ENCODE data around the gene PIGV. TPM values are rescaled to one million over a fixed set of nuclear protein-coding genes. Genes with fewer than 3 reads are reported as not detected.
"Not testable (repeated sequence)": the region's sequence is repeated elsewhere in the genome, so short reads cannot be mapped to it uniquely, and the experiment has no call there.

Gene PIGV
- total and polyA plus RNA-seq, 4 donors: 9.2 to 15.6 (median 11.5) TPM

DNA sequence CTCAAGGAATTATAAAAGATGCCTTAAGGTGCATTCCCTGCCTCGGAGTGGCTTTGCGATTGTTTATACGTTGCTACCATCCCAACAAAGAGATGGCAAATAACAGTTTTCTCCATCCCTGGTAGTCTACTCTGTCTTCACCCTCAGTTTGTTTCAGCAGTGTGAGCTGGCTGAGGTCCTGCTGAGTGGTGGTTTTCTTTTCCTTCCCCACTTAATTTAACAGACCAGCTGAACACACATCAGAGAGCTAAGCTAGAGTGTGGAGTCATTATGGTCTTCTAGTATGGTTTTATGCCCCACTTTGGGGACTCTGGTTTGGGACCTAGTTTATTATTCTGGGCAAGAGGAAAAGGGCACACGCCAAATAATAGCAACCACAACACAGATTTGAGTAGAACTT, 2.2 kb downstream of the PIGV start:
- H3K9me3 ChIP-seq (ENCODE audit: control insufficient read depth, insufficient read depth, low read length): no peaks in the 10 kb centered on the region
- H3K4me3 ChIP-seq (ENCODE audit: low read depth, low read length): no peak overlapping the region
- H3K27ac ChIP-seq (ENCODE audit: low read depth, low read length): no peak overlapping the region
- H3K36me3 ChIP-seq (ENCODE audit: control insufficient read depth, insufficient read depth, low read length): peaks cover 6% of the 10 kb centered on the region
- 28% methylated on average over 3 of the region's 4 CpGs for WGBS (ENCODE audit: insufficient coverage)
- no peak for DNase-seq (ENCODE audit: low read depth in 4 of 6, low spot score in 6 of 6)
- peaks cover 34% of the 10 kb centered on the region for H3K4me1 ChIP-seq (ENCODE audit: control insufficient read depth, insufficient read depth, low read length)
- no peaks in the 10 kb centered on the region for H3K27me3 ChIP-seq (ENCODE audit: control insufficient read depth, insufficient read depth, low read length)

DNA sequence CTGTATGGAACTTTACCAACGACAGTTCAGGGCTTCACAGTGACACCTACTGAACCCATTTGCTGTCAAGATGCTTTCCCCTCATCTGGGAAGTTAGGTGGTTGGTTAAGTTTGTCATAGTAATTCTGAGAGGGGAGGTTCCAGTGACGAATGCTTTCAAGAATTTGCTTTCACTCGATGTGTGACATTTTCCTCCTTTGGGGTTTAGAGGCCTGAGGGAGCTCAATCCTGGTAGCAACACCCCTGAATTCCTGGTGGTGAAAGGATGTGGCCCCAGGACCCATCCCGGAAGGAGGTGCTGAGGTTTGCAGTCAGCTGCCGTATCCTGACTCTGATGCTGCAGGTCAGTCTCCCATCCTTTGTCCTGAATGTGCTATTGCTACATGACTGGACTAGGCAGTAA, 2.8 kb downstream of the PIGV start:
- Histone ChIP-seq H3K4me1 (ENCODE audit: control insufficient read depth, insufficient read depth, low read length) (peaks cover 31% of the 10 kb centered on the region), H3K27me3 (ENCODE audit: control insufficient read depth, insufficient read depth, low read length) (no peaks in the 10 kb centered on the region), H3K27ac (ENCODE audit: low read depth, low read length) (no peak overlapping the region), H3K4me3 (ENCODE audit: low read depth, low read length) (no peak overlapping the region), H3K9me3 (ENCODE audit: control insufficient read depth, insufficient read depth, low read length) (no peaks in the 10 kb centered on the region), H3K36me3 (ENCODE audit: control insufficient read depth, insufficient read depth, low read length) (peaks cover 6% of the 10 kb centered on the region)
- DNase-seq (ENCODE audit: low read depth in 4 of 6, low spot score in 6 of 6): no peak
- 78% methylated on average over 2 of the region's 5 CpGs for WGBS (ENCODE audit: insufficient coverage)

DNA sequence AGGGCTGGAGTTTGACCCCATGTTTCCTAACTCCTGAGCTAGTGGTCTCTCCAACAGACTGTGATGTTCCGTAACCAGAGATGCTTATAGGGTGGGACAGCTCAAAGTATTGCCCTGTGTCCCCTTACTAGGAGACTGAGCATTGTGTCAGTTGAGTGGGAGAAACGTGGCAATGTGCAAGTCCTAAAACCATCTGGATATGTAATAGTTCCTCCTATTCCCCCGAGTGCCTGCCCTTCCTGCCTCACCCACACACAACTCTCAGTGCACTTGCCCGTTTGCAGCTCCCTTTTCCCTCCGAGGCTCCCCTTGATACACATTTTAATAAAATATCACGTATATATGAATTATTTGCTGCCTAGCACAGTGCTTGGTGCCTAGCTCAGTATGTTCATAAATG, 3.4 kb downstream of the PIGV start:
- Histone ChIP-seq H3K27ac (ENCODE audit: low read depth, low read length) (no peak overlapping the region), H3K4me3 (ENCODE audit: low read depth, low read length) (no peak overlapping the region), H3K9me3 (ENCODE audit: control insufficient read depth, insufficient read depth, low read length) (no peaks in the 10 kb centered on the region), H3K4me1 (ENCODE audit: control insufficient read depth, insufficient read depth, low read length) (peaks cover 26% of the 10 kb centered on the region), H3K27me3 (ENCODE audit: control insufficient read depth, insufficient read depth, low read length) (no peaks in the 10 kb centered on the region), H3K36me3 (ENCODE audit: control insufficient read depth, insufficient read depth, low read length) (peaks cover 6% of the 10 kb centered on the region)
- WGBS (ENCODE audit: insufficient coverage): no CpG with 5 or more reads among the region's 6 CpGs
- DNase-seq (ENCODE audit: low read depth in 4 of 6, low spot score in 6 of 6): no peak

DNA sequence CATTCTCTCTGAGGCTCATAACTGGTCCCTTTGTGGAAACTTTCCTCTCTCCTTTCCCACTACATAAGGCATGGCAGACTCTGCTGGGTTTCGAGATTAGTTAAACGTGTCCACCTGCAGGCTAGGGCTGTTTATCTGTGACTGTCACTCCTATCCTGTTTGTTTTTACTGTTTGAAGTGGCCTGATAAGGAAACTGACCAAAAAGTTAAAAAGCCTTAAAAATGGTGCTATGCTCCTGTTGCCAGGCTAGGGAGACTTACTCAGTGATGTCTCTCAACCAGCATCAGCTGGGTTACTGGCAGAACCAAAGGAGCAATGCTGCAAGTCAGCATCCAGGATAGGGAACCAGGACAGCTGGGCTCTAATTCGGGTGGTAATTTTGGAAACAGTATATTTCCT, 3.9 kb downstream of the PIGV start:
- no peak for DNase-seq (ENCODE audit: low read depth in 4 of 6, low spot score in 6 of 6)
- WGBS (ENCODE audit: insufficient coverage): no CpG with 5 or more reads among the region's 3 CpGs
- H3K4me3 ChIP-seq (ENCODE audit: low read depth, low read length): no peak overlapping the region
- H3K27me3 ChIP-seq (ENCODE audit: control insufficient read depth, insufficient read depth, low read length): no peaks in the 10 kb centered on the region
- peaks cover 22% of the 10 kb centered on the region for H3K4me1 ChIP-seq (ENCODE audit: control insufficient read depth, insufficient read depth, low read length)
- no peak overlapping the region for H3K27ac ChIP-seq (ENCODE audit: low read depth, low read length)
- no peaks in the 10 kb centered on the region for H3K9me3 ChIP-seq (ENCODE audit: control insufficient read depth, insufficient read depth, low read length)
- H3K36me3 ChIP-seq (ENCODE audit: control insufficient read depth, insufficient read depth, low read length): peaks cover 6% of the 10 kb centered on the region

DNA sequence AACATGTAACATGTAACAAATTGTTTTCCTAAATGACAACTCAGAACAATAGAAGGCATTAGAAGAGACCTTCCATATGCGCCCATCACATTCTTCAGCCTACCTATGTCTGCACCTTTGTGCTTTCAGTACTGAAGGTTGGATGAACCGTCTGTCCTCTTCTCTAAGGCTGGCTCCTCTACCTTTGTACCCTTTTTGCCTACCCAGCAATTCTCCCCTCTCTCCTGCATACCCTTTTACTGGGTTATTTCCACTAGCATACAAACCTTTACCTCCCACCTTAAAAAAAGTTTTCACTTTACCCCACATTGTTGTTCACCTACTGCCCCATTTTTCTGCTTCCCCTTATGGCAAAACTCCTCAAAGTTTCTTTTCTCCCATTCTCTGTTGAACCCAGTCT, 5.2 kb downstream of the PIGV start:
- DNase-seq (ENCODE audit: low read depth in 4 of 6, low spot score in 6 of 6): no peak
- Histone ChIP-seq H3K27ac (ENCODE audit: low read depth, low read length) (no peak overlapping the region), H3K36me3 (ENCODE audit: control insufficient read depth, insufficient read depth, low read length) (peaks cover 6% of the 10 kb centered on the region), H3K4me1 (ENCODE audit: control insufficient read depth, insufficient read depth, low read length) (peaks cover 11% of the 10 kb centered on the region), H3K9me3 (ENCODE audit: control insufficient read depth, insufficient read depth, low read length) (no peaks in the 10 kb centered on the region), H3K4me3 (ENCODE audit: low read depth, low read length) (no peak overlapping the region), H3K27me3 (ENCODE audit: control insufficient read depth, insufficient read depth, low read length) (no peaks in the 10 kb centered on the region)
- WGBS (ENCODE audit: insufficient coverage): 95% methylated on average over 2 of the region's 2 CpGs

DNA sequence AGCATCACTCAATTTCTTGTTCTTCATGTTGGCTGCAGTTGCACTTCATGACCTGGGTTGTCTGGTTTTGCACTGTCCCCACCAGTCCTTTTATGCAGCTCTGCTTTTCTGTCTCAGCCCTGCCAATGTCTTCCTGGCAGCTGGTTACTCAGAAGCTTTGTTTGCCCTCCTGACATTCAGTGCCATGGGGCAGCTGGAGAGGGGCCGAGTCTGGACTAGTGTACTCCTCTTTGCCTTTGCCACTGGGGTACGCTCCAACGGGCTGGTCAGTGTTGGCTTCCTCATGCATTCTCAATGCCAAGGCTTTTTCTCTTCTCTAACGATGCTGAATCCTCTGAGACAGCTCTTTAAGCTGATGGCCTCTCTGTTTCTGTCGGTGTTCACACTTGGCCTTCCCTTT, 6.6 kb downstream of the PIGV start:
- peaks cover 6% of the 10 kb centered on the region for H3K36me3 ChIP-seq (ENCODE audit: control insufficient read depth, insufficient read depth, low read length)
- no peak for DNase-seq (ENCODE audit: low read depth in 4 of 6, low spot score in 6 of 6)
- H3K27ac ChIP-seq (ENCODE audit: low read depth, low read length): no peak overlapping the region
- no peaks in the 10 kb centered on the region for H3K9me3 ChIP-seq (ENCODE audit: control insufficient read depth, insufficient read depth, low read length)
- no peak overlapping the region for H3K4me3 ChIP-seq (ENCODE audit: low read depth, low read length)
- peaks cover 9% of the 10 kb centered on the region for H3K4me1 ChIP-seq (ENCODE audit: control insufficient read depth, insufficient read depth, low read length)
- WGBS (ENCODE audit: insufficient coverage): 65% methylated on average over 5 of the region's 5 CpGs
- no peaks in the 10 kb centered on the region for H3K27me3 ChIP-seq (ENCODE audit: control insufficient read depth, insufficient read depth, low read length)

DNA sequence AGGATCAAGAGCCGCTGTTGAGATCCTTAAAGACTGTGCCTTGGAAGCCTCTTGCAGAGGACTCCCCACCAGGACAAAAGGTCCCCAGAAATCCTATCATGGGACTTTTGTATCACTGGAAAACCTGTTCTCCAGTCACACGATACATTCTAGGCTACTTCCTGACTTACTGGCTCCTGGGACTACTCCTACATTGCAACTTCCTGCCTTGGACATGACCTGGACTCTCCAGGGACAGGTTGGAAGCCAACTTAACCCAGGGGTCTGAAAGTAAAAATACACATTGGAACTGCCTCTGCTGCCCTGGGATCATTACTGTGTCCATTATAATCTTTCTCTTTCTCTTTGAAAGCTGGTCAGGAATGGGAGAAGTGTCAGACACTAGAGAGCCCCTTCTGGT, 9.9 kb downstream of the PIGV start:
- WGBS (ENCODE audit: insufficient coverage): 97% methylated on average over 2 of the region's 2 CpGs
- H3K36me3 ChIP-seq (ENCODE audit: control insufficient read depth, insufficient read depth, low read length): peaks cover 6% of the 10 kb centered on the region
- H3K4me3 ChIP-seq (ENCODE audit: low read depth, low read length): no peak overlapping the region
- no peak for DNase-seq (ENCODE audit: low read depth in 4 of 6, low spot score in 6 of 6)
- H3K27ac ChIP-seq (ENCODE audit: low read depth, low read length): no peak overlapping the region
- H3K4me1 ChIP-seq (ENCODE audit: control insufficient read depth, insufficient read depth, low read length): peaks cover 17% of the 10 kb centered on the region
- no peaks in the 10 kb centered on the region for H3K27me3 ChIP-seq (ENCODE audit: control insufficient read depth, insufficient read depth, low read length)
- H3K9me3 ChIP-seq (ENCODE audit: control insufficient read depth, insufficient read depth, low read length): no peaks in the 10 kb centered on the region

DNA sequence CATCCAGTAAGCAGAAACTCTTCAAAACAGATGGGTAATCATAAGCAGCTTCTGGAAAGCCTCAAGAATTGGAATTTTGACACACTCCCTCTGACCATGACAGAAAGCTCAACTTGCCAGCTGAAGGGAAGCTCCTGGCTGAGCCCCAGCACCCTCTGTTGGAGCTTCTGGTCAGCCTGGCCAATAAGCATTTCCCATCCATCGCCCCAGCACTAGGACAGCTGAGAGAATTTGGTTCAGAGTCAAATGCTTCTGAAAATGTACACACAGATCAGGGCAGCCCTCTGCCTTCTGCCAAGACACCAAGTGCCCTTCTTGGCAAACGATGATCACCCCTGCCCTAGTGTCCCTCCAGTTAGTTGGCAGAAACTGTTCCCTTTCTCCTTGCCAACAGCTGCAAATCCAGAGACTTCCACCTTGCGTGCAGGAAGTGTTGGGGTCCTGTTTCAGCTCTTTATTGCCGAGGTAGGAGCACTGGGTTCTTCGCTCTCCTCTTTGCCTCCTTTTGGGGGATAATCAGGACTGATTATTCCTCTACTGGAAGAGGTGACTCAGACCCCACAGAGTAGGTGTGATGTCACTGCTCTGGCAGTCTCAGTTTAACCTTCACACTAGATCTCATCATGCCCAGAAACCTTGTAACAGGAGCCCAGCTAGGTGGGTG, 11.9 kb downstream of the PIGV start:
- Histone ChIP-seq H3K36me3 (ENCODE audit: control insufficient read depth, insufficient read depth, low read length) (no peaks in the 10 kb centered on the region), H3K9me3 (ENCODE audit: control insufficient read depth, insufficient read depth, low read length) (no peaks in the 10 kb centered on the region), H3K4me1 (ENCODE audit: control insufficient read depth, insufficient read depth, low read length) (peaks cover 17% of the 10 kb centered on the region), H3K4me3 (ENCODE audit: low read depth, low read length) (no peak overlapping the region), H3K27ac (ENCODE audit: low read depth, low read length) (peak overlapping the region; percentile 65), H3K27me3 (ENCODE audit: control insufficient read depth, insufficient read depth, low read length) (no peaks in the 10 kb centered on the region)
- WGBS (ENCODE audit: insufficient coverage): 21% methylated on average over 5 of the region's 5 CpGs
- DNase-seq (ENCODE audit: low read depth in 4 of 6, low spot score in 6 of 6): peak in 3 of 6 donors; percentile 35 to 90 (median 75)

DNA sequence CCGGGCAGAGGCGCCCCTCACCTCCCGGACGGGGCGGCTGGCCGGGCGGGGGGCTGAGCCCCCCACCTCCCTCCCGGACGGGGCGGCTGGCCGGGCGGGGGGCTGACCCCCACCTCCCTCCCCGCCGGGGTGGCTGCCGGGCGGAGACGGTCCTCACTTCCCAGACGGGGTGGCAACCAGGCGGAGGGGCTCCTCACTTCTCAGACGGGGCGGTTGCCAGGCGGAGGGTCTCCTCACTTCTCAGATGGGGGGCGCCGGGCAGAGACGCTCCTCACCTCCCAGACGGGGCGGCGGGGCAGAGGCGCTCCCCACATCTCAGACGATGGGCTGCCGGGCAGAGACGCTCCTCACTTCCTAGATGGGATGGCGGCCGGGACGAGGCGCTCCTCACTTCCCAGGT, 16.2 kb downstream of the PIGV start:
- 99% methylated on average over 14 of the region's 36 CpGs for WGBS (ENCODE audit: insufficient coverage)
- peaks cover 12% of the 10 kb centered on the region for H3K4me1 ChIP-seq (ENCODE audit: control insufficient read depth, insufficient read depth, low read length)
- H3K4me3 ChIP-seq (ENCODE audit: low read depth, low read length); H3K27me3 ChIP-seq (ENCODE audit: control insufficient read depth, insufficient read depth, low read length); H3K36me3 ChIP-seq (ENCODE audit: control insufficient read depth, insufficient read depth, low read length); H3K9me3 ChIP-seq (ENCODE audit: control insufficient read depth, insufficient read depth, low read length); DNase-seq (ENCODE audit: low read depth in 4 of 6, low spot score in 6 of 6); H3K27ac ChIP-seq (ENCODE audit: low read depth, low read length): not testable (repeated sequence)

DNA sequence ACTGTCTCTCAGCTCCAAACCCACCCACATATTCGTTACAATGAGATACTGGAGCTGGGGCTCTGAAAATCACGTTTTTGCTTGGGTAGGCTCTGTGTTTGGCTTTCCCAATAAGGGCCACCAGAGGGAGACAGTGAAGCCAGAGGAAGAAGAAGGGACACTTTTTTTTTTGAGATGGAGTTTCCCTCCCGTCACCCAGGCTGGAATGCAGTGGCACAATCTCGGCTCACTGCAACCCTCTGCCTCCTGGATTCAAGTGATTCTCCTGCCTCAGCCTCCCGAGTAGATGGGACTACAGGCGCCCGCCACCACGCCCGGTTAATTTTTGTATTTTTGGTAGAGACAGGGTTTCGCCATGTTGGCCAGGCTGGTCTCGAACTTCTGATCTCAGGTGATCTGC, 22.4 kb downstream of the PIGV start:
- H3K9me3 ChIP-seq (ENCODE audit: control insufficient read depth, insufficient read depth, low read length); H3K4me3 ChIP-seq (ENCODE audit: low read depth, low read length); H3K27ac ChIP-seq (ENCODE audit: low read depth, low read length); H3K4me1 ChIP-seq (ENCODE audit: control insufficient read depth, insufficient read depth, low read length); H3K27me3 ChIP-seq (ENCODE audit: control insufficient read depth, insufficient read depth, low read length); H3K36me3 ChIP-seq (ENCODE audit: control insufficient read depth, insufficient read depth, low read length): not testable (repeated sequence)
- 94% methylated on average over 2 of the region's 11 CpGs for WGBS (ENCODE audit: insufficient coverage)
- DNase-seq (ENCODE audit: low read depth in 4 of 6, low spot score in 6 of 6): peak in 2 of 6 donors; percentile 78 to 79

Data from spinal cord (tissue), 10 donors.